ENCODE measurements around the gene RSPH9.
"Not testable (repeated sequence)": the region's sequence is repeated elsewhere in the genome, so short reads cannot be mapped to it uniquely, and the experiment has no call there.

RSPH9 gene

DNA sequence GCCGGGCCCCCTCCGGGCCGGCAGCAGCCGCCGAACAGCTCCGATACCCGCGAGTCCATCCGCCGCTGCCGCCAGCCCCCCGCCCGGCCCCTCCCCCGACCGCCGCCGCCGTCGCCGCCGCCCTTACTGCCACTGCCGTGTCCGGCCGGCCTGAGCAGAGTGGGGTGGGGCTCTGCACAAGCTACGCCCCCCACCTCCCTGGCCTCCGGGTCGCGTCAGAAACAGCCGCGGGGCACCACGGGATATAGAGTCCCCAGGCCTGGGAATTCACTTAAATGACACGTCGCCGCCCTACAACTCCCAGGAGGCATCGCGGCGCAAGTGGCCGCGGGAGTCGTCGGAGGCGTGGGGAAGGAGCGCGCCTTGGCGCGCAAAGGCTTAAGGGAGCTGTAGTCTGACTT lies 15.7 kb upstream of the RSPH9 start, which contains the start of gene GTPBP2:
Gene GTPBP2 (minus strand): TSS at position 161 of the 401 bp plus-strand sequence. CDS start 102 bp downstream, at position 59.
- peak; percentile 90 for DNase-seq (ENCODE audit: low read depth in 2 of 2)

- DNase-seq (ENCODE audit: low read depth in 2 of 2): peak; percentile 64 to 73
These were observed 15.1 kb upstream of the RSPH9 start for GRCh38 chr6:43629505-43630300.

GRCh38 chr6:43630980-43631619 lies 13.7 kb upstream of the RSPH9 start:
- no peak for DNase-seq (ENCODE audit: low read depth in 2 of 2)

DNA sequence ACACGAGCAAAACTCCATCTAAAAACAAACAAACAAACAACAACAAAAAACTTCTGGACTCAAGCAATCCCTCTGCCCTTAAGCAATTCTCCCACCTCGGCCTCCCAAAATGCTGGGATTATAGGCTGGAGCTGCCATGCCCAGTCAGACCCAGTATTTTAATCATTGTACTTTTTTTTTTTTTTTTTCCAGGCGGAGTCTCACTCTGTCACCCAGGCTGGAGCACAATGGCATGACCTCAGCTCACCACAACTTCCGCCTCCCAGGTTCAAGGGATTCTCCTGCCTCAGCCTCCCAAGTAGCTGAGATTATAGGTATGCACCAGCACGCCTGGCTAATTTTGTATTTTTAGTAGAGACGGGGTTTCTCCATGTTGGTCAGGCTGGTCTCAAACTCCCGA lies 11.8 kb upstream of the RSPH9 start:
- not testable (repeated sequence) for DNase-seq (ENCODE audit: low read depth in 2 of 2)

GRCh38 chr6:43634702-43635303 lies 10.0 kb upstream of the RSPH9 start:
- no peak for DNase-seq (ENCODE audit: low read depth in 2 of 2)

DNA sequence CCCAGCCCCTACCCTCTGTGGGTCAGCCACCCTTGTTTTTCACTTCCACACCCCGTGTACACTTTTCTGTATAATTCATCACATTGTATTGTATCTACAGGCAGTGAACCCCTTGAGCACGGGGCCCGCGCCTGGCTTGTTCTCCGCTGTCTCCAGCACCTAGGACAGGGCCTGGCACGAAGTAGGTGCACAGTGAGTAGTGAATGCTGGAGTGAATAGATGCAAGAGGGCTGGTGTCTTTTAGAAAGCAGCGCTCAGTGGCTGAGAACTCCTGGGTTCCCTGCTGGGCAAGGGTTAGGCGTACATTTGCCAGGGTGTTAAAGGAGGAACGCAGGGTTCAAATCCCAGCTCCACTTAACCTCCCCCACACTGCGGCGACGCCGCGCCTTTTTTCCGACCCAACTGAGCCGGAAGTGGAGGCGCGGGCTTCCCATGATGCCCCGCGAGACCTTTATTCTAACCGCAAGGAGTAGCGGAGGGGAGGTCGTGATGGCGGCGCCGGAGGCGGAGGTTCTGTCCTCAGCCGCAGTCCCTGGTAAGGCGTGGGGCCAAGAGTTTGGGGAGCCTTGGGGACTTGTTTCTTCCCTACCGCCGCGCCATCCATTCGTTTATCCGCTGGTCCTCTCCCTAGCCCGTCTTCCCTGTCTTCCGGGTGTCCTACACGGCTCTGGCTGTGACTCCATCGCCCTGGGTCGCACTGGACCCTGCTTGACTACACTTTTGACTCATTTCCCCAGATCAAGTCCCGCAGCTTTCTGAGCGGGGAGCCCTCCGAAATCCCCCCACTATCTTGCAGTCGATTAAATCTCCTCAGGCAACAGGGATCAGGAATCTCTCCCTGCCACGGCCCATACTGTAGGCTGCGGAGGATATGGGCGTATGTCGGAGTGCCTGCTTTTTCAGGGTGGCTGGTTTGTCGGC lies 9.2 kb upstream of the RSPH9 start, which contains the start of gene MAD2L1BP:
Gene MAD2L1BP (plus strand): TSS at position 454 of the 921 bp plus-strand sequence. CDS start 36 bp downstream, at position 490.
- peak; percentile 75 to 76 for DNase-seq (ENCODE audit: low read depth in 2 of 2)

GRCh38 chr6:43636308-43636659 lies 8.6 kb upstream of the RSPH9 start:
- DNase-seq (ENCODE audit: low read depth in 2 of 2): no peak

DNA sequence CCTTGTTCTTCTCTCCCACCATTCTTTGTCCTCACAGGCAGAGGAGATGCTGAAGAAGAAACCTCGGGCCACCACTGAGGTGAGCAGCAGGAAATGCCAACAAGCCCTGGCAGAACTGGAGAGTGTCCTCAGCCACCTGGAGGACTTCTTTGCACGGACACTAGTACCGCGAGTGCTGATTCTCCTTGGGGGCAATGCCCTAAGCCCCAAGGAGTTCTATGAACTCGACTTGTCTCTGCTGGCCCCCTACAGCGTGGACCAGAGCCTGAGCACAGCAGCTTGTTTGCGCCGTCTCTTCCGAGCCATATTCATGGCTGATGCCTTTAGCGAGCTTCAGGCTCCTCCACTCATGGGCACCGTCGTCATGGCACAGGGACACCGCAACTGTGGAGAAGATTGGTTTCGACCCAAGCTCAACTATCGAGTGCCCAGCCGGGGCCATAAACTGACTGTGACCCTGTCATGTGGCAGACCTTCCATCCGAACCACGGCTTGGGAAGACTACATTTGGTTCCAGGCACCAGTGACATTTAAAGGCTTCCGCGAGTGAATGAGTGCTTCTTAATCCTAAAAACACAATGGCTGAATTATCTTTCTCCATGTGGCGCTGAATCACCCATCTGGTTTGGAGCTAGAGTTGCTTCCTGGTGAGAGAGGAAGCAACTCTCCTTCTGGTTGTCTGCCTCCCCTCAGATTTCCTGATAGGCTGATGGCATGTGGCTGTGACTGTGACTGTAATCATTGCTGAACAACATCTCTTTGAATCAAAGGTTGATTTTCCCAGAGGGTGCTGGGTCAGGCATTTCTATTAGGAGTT lies 4.6 kb upstream of the RSPH9 start:
- DNase-seq (ENCODE audit: low read depth in 2 of 2): no peak

DNA sequence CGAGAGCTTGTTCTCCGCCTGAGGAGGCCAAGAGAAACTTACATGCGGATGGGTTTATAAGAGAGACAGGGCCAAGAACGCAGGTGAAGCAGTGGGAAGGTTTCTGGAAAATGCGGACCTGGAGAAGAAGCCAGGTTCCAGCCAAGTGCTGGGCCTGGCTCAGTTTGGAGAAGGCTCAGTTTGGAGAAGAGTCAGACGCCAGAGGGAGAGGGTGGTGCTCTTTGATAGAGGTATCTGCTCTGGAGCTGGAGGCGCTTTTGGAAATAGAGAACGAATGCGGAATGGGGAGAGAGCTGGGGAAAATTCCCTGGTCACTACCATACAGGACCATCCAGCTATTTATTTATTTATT lies 753 bp downstream of the RSPH9 start:
- DNase-seq (ENCODE audit: low read depth in 2 of 2): no peak

- no peak for DNase-seq (ENCODE audit: low read depth in 2 of 2)
These were observed 2.8 kb downstream of the RSPH9 start for GRCh38 chr6:43647613-43648012.

DNA sequence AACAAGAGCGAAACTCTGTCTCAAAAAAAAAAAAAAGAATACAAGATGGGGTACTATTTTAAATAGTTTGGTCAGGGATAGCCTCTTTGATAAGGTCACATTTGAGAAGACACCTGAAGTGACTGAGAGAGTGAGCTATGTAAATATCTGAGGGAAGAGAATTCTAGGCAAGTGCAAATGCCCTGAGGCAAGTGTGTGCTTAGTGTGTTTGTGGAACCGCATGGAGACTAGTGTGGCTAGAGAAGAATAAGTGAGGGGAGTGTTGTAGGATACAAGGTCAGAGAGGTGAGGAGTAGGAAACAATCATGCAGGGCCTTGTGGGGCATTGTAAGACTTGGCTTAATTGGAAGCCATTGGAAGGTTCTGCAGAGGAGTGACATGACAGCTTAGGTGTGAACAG lies 3.4 kb downstream of the RSPH9 start:
- no peak for DNase-seq (ENCODE audit: low read depth in 2 of 2)

GRCh38 chr6:43652822-43653221 lies 8.0 kb downstream of the RSPH9 start:
- not testable (repeated sequence) for DNase-seq (ENCODE audit: low read depth in 2 of 2)

DNA sequence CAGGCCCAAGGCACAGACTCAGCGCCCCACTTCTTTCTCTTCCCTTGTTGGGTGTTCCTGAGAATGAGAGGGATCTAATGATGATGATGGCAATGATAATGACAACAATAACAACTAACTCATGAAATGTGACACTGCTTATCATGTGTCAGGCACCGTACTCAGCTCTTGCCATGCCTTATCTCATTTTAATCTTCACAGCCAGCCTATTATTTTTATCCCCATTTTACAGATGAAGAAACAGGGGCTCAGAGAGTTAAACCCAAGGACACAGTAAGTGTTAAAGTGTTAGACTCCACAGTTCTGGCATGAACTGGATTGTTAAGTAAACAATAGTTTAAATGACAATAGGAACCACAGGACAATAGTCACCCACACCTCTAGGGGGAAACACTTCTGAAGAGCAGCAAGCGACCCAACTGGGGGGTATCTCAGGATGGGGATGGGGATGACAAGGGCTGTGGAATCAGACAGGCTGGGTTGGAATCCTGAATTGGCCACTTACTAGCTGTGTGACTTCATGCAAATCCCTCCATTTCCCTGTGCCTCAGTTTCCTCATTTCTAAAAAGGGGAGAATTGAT lies 12.5 kb downstream of the RSPH9 start:
- DNase-seq (ENCODE audit: low read depth in 2 of 2): no peak

GRCh38 chr6:43658161-43658560 lies 13.3 kb downstream of the RSPH9 start:
- no peak for DNase-seq (ENCODE audit: low read depth in 2 of 2)

GRCh38 chr6:43662948-43663347 lies 18.1 kb downstream of the RSPH9 start:
- DNase-seq (ENCODE audit: low read depth in 2 of 2): not testable (repeated sequence)

GRCh38 chr6:43665376-43665775 lies 20.5 kb downstream of the RSPH9 start:
- DNase-seq (ENCODE audit: low read depth in 2 of 2): no peak

GRCh38 chr6:43666196-43666920 lies 21.5 kb downstream of the RSPH9 start:
- no peak for DNase-seq (ENCODE audit: low read depth in 2 of 2)

DNA sequence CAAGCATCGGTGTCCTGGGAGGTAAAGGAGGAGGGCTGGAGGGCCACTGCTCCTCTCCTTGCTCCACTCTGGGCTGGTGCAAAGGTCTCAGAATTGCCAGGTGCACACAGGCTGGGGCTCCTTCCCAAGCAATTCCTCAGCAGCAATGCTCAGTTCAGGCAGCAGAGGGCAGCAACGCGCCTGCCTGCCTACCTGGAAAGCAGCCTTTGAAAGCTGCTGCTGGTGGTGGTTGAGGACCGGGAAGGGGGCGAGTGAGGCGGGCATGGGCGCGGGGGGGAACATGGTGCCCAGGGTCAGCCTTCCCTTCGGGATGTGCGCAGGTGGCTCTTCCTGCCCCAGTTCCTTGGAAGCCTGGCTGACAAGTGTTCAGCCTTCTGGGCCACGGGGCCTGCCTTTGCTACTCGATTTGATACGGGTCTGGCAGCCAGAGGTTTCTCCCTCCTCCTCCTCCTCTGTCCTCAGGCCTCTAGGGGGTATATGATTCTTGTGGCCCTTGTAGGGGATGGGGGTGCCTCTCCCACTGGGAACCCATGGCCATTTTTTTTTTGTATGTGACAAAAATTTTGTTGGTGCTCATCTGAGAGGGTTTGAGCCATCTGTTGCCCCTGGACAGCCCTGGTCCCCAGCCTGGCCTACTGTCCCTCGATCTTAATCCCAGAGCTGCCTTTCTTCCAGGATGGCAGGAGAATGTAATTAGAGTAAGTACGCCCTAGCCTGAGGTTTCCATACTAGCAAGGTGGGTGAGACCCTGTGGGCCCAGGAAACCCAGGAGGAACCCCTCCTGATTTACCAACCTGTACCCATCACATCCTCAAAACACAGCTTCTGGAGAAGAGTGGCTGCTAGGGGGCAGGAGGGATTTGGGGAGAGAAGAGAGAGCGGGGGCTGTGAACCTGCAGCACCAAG lies 22.7 kb downstream of the RSPH9 start:
- DNase-seq (ENCODE audit: low read depth in 2 of 2): peak; percentile 67 to 82
